Measurements from ENCODE around the gene KIAA0319L. TPM values are rescaled to one million over a fixed set of nuclear protein-coding genes. Genes with fewer than 3 reads are reported as not detected.

Gene KIAA0319L
- total RNA-seq, 2 donors from 2014 or later: 62.4 to 62.6 TPM

GRCh38 chr1:35539824-35540261 lies 17.4 kb downstream of the KIAA0319L start:
- H3K27me3 ChIP-seq (replicated peaks; ENCODE audit: insufficient read depth): no peaks in the 10 kb centered on the region
- DNase-seq (ENCODE audit: low spot score) (no peak), ATAC-seq (ENCODE audit: insufficient number of reproducible peaks, low FRiP score, low read depth) (no peak)
- no peaks in the 10 kb centered on the region for H3K9me3 ChIP-seq
- TF ChIP-seq, protein P1, sequence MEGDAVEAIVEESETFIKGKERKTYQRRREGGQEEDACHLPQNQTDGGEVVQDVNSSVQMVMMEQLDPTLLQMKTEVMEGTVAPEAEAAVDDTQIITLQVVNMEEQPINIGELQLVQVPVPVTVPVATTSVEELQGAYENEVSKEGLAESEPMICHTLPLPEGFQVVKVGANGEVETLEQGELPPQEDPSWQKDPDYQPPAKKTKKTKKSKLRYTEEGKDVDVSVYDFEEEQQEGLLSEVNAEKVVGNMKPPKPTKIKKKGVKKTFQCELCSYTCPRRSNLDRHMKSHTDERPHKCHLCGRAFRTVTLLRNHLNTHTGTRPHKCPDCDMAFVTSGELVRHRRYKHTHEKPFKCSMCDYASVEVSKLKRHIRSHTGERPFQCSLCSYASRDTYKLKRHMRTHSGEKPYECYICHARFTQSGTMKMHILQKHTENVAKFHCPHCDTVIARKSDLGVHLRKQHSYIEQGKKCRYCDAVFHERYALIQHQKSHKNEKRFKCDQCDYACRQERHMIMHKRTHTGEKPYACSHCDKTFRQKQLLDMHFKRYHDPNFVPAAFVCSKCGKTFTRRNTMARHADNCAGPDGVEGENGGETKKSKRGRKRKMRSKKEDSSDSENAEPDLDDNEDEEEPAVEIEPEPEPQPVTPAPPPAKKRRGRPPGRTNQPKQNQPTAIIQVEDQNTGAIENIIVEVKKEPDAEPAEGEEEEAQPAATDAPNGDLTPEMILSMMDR (IDR thresholded peaks at IDR 0.05): no peak
- H3K4me1 ChIP-seq (ENCODE audit: control insufficient read depth in 1 of 2, low read depth in 2 of 2): peaks cover 36 to 58% of the 10 kb centered on the region in 2 donors
- no peaks in the 10 kb centered on the region for H3K36me3 ChIP-seq
- H3K27ac ChIP-seq: peak overlapping the region; percentile 75 to 87
- H3K4me3 ChIP-seq: peak overlapping the region; percentile 11

DNA sequence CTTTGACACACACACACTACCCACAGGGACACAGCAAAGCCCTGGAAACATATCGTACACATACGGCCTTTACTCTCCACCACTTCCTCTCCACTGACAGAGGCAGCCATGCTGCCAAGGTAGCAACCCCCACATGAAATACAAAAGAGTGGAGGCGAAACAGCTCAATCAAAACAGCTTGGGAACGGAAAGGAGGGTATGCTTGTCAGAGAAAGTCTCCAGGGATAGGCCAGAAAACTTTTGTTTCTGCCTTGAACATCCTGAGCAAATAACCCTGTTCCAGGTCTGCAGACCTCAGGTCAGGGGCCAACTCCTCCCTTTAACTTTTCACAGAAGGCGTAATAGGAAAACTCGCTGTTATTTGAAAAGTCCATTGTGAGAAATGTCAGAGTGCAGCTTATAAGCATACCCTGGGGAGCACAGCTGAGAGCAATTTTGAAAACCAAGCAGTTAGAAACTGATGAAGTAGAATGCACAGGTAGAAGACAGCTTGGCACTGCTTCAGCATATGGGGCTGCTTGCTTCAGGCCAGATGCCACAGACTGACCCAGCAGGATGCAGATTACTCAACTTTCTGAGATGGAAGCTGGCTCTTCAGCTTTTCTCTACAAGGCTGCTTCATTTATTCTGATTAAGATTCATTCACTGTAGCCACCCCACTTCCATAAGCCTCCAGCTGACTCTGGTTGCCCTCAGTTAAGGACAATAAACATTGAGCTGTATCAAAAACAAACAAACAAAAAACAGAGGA lies 18.0 kb downstream of the KIAA0319L start:
- no peaks in the 10 kb centered on the region for H3K27me3 ChIP-seq (replicated peaks; ENCODE audit: insufficient read depth)
- TF ChIP-seq, protein P1 (IDR thresholded peaks at IDR 0.05): no peak
- H3K36me3 ChIP-seq: no peaks in the 10 kb centered on the region
- H3K9me3 ChIP-seq: no peaks in the 10 kb centered on the region
- ATAC-seq (ENCODE audit: insufficient number of reproducible peaks, low FRiP score, low read depth) (peak; percentile 33), DNase-seq (ENCODE audit: low spot score) (no peak)
- H3K4me1 ChIP-seq (ENCODE audit: control insufficient read depth in 1 of 2, low read depth in 2 of 2): peaks cover 36 to 58% of the 10 kb centered on the region in 2 donors
- H3K27ac ChIP-seq: peak overlapping the region; percentile 24 to 87
- H3K4me3 ChIP-seq: peak overlapping the region; percentile 42

GRCh38 chr1:35537806-35538205 lies 19.4 kb downstream of the KIAA0319L start:
- no peak for ATAC-seq (ENCODE audit: insufficient number of reproducible peaks, low FRiP score, low read depth)
- DNase-seq (ENCODE audit: low spot score): no peak
- H3K27me3 ChIP-seq (replicated peaks; ENCODE audit: insufficient read depth): no peaks in the 10 kb centered on the region
- H3K36me3 ChIP-seq: no peaks in the 10 kb centered on the region
- no peak overlapping the region for H3K4me3 ChIP-seq
- H3K27ac ChIP-seq: peak overlapping the region; percentile 29 to 87
- TF ChIP-seq, protein P1 (IDR thresholded peaks at IDR 0.05): no peak
- no peaks in the 10 kb centered on the region for H3K9me3 ChIP-seq
- peaks cover 42 to 66% of the 10 kb centered on the region in 2 donors for H3K4me1 ChIP-seq (ENCODE audit: control insufficient read depth in 1 of 2, low read depth in 2 of 2)

DNA sequence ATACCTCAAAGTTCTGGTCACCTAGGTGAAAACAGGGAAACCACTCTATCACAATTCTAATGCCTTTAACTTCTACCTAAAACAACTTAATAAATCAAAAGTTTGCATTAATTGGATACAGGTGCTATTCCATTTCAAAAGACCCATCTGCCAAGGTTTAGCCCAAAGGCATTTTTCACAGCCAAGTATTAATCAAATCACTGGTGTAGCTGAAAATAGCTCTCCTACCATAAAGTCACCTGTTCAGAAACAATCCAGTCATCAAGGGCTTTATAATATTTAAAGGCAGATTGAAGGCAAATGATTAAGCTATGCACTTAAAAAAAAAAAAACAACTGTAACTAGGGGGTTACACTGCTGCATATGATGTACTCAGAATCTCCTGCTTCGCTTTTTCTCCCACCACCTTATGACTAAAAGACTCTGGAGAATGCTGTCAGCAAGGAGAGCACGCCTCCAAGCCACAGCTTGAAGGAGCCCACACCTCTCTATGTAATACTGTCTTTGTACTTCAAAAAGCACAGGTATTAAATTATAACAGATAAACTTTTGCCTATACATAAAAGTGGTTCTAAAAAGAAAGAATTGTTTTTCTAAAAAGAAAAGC lies 20.5 kb downstream of the KIAA0319L start:
- H3K4me1 ChIP-seq (ENCODE audit: control insufficient read depth in 1 of 2, low read depth in 2 of 2): peaks cover 48 to 70% of the 10 kb centered on the region in 2 donors
- peak overlapping the region in 1 of 2 donors; percentile 8 for H3K27ac ChIP-seq
- DNase-seq (ENCODE audit: low spot score) (no peak), ATAC-seq (ENCODE audit: insufficient number of reproducible peaks, low FRiP score, low read depth) (no peak)
- H3K36me3 ChIP-seq: no peaks in the 10 kb centered on the region
- H3K9me3 ChIP-seq: no peaks in the 10 kb centered on the region
- no peaks in the 10 kb centered on the region for H3K27me3 ChIP-seq (replicated peaks; ENCODE audit: insufficient read depth)
- TF ChIP-seq, protein P1 (IDR thresholded peaks at IDR 0.05): no peak
- no peak overlapping the region for H3K4me3 ChIP-seq

DNA sequence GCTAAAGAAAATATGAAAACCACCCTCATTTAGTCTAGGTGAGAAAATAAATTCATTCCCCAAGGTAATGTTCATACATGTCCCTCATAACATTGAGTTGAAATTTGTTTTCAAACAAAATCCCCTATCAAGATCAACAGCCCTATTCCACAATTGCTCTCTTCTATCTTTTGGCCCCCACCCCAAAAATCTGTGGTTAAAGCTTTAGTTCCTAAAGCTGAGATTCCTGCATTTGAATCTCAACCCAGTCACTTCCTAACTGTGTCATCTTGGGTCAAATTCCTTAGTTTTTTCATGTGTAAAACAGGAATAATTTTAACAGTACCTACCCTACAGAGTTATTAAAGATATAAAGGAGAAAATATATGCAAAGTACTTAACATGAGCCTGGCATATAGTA lies 22.0 kb downstream of the KIAA0319L start:
- Histone ChIP-seq H3K4me3 (no peak overlapping the region), H3K36me3 (no peaks in the 10 kb centered on the region), H3K4me1 (ENCODE audit: control insufficient read depth in 1 of 2, low read depth in 2 of 2) (peaks cover 37 to 61% of the 10 kb centered on the region in 2 donors), H3K27ac (no peak overlapping the region), H3K27me3 (replicated peaks; ENCODE audit: insufficient read depth) (no peaks in the 10 kb centered on the region), H3K9me3 (no peaks in the 10 kb centered on the region)
- TF ChIP-seq, protein P1 (IDR thresholded peaks at IDR 0.05): no peak
- ATAC-seq (ENCODE audit: insufficient number of reproducible peaks, low FRiP score, low read depth): no peak
- DNase-seq (ENCODE audit: low spot score): no peak

Data from thoracic aorta (tissue), 2 donors.